GM12872 (cell line): Measurements from ENCODE around the gene LRP8.

ENCODE experiments used
- TF ChIP-seq, protein P1 (sequence below): IDR thresholded peaks from 3 replicates; pipeline ENCODE4 v1.5.1; 2011; ENCODE audit warnings: low read depth, mild to moderate bottlenecking, low read length, moderate library complexity; ENCODE audit not compliant: insufficient read depth

LRP8 gene

DNA sequence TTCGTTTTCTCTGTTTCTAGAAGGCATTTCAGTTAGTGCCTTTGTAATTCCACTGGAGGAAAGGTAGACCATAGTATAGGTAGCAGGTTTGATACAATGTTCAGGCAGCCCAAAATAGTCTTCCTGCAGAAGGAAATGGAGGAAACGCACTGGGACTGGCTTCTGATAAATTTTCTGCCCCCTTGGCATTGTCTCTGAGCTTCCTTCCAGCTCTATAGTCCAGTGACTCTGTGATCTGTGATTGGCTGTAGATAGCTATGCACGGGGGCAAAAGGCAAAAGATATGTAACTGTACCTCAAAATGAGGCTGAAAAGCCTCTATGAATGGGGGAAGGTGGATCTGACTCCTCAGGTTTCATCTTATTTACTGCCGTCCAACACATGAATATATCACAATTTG lies 83.7 kb downstream of the LRP8 start:
- TF ChIP-seq, protein P1, sequence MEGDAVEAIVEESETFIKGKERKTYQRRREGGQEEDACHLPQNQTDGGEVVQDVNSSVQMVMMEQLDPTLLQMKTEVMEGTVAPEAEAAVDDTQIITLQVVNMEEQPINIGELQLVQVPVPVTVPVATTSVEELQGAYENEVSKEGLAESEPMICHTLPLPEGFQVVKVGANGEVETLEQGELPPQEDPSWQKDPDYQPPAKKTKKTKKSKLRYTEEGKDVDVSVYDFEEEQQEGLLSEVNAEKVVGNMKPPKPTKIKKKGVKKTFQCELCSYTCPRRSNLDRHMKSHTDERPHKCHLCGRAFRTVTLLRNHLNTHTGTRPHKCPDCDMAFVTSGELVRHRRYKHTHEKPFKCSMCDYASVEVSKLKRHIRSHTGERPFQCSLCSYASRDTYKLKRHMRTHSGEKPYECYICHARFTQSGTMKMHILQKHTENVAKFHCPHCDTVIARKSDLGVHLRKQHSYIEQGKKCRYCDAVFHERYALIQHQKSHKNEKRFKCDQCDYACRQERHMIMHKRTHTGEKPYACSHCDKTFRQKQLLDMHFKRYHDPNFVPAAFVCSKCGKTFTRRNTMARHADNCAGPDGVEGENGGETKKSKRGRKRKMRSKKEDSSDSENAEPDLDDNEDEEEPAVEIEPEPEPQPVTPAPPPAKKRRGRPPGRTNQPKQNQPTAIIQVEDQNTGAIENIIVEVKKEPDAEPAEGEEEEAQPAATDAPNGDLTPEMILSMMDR = no peak

DNA sequence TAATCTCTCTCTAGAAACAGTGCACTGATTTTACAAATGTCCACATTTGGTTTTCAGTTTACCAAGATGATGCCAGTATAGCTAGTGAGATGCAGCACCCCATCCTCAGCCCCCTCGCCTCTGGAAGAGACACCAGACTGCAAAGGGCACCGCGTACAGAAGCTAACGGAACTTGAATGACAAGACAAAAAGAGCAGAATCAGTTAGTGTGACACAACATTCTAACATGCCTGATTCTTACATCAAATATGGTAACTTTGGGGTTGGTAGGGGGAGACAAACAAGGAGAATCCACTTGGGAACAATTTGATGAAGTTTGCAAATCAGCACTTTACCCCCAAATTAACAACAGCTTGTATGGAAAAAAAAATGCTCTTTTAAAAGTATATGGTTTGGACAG lies 85.5 kb downstream of the LRP8 start:
- TF ChIP-seq, protein P1 = no peak

GRCh38 chr1:53241828-53242227 lies 86.0 kb downstream of the LRP8 start:
- TF ChIP-seq, protein P1 = no peak

DNA sequence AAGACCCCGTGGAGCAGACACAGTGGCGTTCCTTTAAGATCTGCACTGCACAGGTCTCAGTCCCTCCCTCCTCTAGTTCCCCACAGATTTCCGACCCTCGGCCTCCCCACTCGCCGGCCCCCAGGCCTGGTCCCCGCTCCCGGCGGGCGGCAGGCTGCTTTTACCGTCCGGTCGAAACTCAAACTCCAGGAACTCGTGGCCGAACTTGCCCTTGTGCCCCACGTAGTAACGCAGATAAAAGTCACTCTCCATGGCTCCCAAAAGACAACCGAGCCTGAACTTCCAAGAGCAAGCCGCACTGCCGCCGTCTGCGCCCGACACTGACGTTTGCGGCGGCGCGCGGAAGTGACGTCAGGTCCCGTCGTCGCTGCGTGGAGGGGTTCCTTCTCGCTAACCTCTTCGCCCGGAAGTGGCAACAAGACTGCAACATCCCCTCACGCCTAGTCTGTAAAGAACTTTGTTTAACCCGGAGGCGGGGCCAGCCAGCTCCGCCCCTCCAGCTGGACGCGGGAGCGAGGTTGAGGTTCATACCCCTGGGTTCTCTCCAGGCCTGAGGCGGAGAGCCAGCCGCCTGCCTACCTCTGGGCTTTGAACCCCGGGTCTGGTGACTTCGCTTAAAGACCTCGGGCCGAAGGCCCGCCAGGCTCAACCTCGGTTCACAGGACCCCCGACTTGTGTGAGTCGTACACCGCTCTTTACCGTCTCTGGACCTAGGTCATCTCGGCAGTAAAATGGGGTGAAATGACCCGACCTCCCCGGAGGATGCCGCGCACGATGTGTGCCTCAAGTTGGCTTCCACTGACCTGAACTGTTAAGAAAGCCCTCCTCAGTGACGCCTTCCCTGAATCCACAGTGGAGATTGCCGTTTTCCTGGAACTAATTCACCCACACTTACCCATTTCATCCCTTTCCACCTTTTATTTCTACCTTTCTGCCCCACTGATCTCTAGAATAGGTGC lies 89.4 kb downstream of the LRP8 start, which contains the start of gene MAGOH:
Gene MAGOH (minus strand): TSS at position 322 of the 959 bp plus-strand sequence. CDS start 70 bp downstream, at position 252.
- TF ChIP-seq, protein P1 = no peak

DNA sequence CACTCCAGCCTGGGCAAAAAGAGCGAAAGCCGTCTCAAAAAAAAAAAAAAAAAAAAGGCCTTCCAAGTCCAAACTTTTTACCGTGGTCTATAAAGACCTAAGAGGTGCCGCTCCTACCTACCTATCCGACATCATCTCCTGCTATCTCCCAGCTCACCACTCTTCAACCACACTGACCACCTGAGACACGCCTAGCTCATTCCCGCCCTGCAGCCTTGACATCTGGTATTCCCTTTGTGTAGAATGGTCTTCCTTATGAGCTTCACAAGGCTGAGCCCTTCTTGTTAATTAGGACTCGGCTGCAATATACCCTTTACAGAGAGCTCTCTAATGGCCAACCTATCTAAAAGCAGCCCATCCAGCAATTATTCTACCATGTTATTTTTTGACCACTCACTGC lies 90.2 kb downstream of the LRP8 start:
- TF ChIP-seq, protein P1 = no peak

GRCh38 chr1:53220962-53221286 lies 106.9 kb downstream of the LRP8 start:
- TF ChIP-seq, protein P1 = no peak

- TF ChIP-seq, protein P1 = no peak
Measured at GRCh38 chr1:53220171-53220961, 107.5 kb downstream of the LRP8 start, which contains the start of gene CZIB. TSS of gene CZIB (minus strand) at chr1:53220634. CDS start at chr1:53220575, 59 bp downstream.
